GM23338 (cell line): ENCODE measurements around the gene CEP131. TPM values are rescaled to one million over a fixed set of nuclear protein-coding genes. Genes with fewer than 3 reads are reported as not detected.

Source experiments
- ATAC-seq: fragments of 200-7000 bp; cut with Tn5 transposase; 3 replicates; pipeline ENCODE4 v1.9.1; 2020
- DNase-seq: peaks from one replicate; pipeline ENCODE4 v3.0.0-alpha.2; 2015; ENCODE audit warnings: low spot score
- H2AFZ ChIP-seq: fragments of 200-600 bp; sonication (generic); 2 replicates; pipeline ENCODE4 v1.8.0; 2016; ENCODE audit warnings: antibody characterized with exemption, mild to moderate bottlenecking, moderate library complexity
- H3F3A ChIP-seq: fragments of 200-600 bp; sonication (generic); replicated peaks from 2 replicates; pipeline ENCODE4 v1.8.0; 2017; ENCODE audit warnings: antibody characterized with exemption, mixed run types, low read depth
- H3K27ac ChIP-seq: fragments of 200-600 bp; sonication (generic); 2 replicates; pipeline ENCODE4 v1.6.1; 2016; ENCODE audit warnings: low read depth
- H3K27me3 ChIP-seq: fragments of 200-600 bp; sonication (generic); 2 replicates; pipeline ENCODE4 v1.8.0; 2016; ENCODE audit warnings: mild to moderate bottlenecking, mixed run types, moderate library complexity; ENCODE audit not compliant: insufficient read depth
- H3K36me3 ChIP-seq: fragments of 200-600 bp; sonication (generic); 2 replicates; pipeline ENCODE4 v1.8.0; 2016; ENCODE audit warnings: mild to moderate bottlenecking; ENCODE audit not compliant: insufficient read depth
- H3K4me1 ChIP-seq: fragments of 200-600 bp; sonication (generic); 2 replicates; pipeline ENCODE4 v1.8.0; 2016; ENCODE audit warnings: mild to moderate bottlenecking, moderate library complexity; ENCODE audit not compliant: insufficient read depth
- H3K4me2 ChIP-seq: fragments of 200-600 bp; sonication (generic); 2 replicates; pipeline ENCODE4 v1.7.1; 2017; ENCODE audit warnings: mixed run types
- H3K4me3 ChIP-seq: fragments of 200-600 bp; sonication (generic); 2 replicates; pipeline ENCODE4 v1.6.1; 2016; ENCODE audit warnings: mixed run types
- H3K79me2 ChIP-seq: fragments of 200-600 bp; sonication (generic); replicated peaks from 2 replicates; pipeline ENCODE4 v1.8.0; 2017; ENCODE audit warnings: mild to moderate bottlenecking; ENCODE audit not compliant: insufficient read depth
- H3K9me2 ChIP-seq: fragments of 200-600 bp; sonication (generic); 2 replicates; pipeline ENCODE4 v1.8.0; 2017; ENCODE audit not compliant: insufficient read depth
- H4K20me1 ChIP-seq: fragments of 200-600 bp; sonication (generic); replicated peaks from 2 replicates; pipeline ENCODE4 v1.8.0; 2017; ENCODE audit warnings: mild to moderate bottlenecking; ENCODE audit not compliant: insufficient read depth
- H3K27ac Mint-ChIP-seq: 2 replicates; pipeline ENCODE4 v1.8.0; 2020; ENCODE audit warnings: inconsistent platforms, mild to moderate bottlenecking, moderate library complexity, mixed read lengths
- H3K27me3 Mint-ChIP-seq: 3 replicates; pipeline ENCODE4 v1.8.0; 2022; ENCODE audit warnings: low read depth, mild to moderate bottlenecking, moderate library complexity, mixed read lengths, inconsistent platforms; ENCODE audit not compliant: insufficient read depth, poor library complexity
- H3K36me3 Mint-ChIP-seq: 3 replicates; pipeline ENCODE4 v1.8.0; 2021; ENCODE audit warnings: low read depth, mild to moderate bottlenecking, inconsistent platforms, moderate library complexity, mixed read lengths
- H3K4me1 Mint-ChIP-seq: 3 replicates; pipeline ENCODE4 v1.8.0; 2020; ENCODE audit warnings: mild to moderate bottlenecking, inconsistent platforms, mixed read lengths
- H3K4me3 Mint-ChIP-seq: 3 replicates; pipeline ENCODE4 v1.8.0; 2021; ENCODE audit warnings: moderate library complexity, mild to moderate bottlenecking, inconsistent platforms, mixed read lengths
- H3K9me3 Mint-ChIP-seq: 3 replicates; pipeline ENCODE4 v1.8.0; 2020; ENCODE audit warnings: moderate library complexity, mild to moderate bottlenecking, inconsistent platforms, mixed read lengths
- CREB1 ChIP-seq: fragments of 250-450 bp; sonication (Bioruptor Pico); IDR thresholded peaks from 2 replicates; pipeline ENCODE4 v1.5.0; 2020; ENCODE audit warnings: low read depth, mild to moderate bottlenecking, moderate library complexity
- CTCF ChIP-seq, 2 experiments: fragments of 200-600 bp in 1 of 2; sonication (generic) in 1 of 2; conservative IDR thresholded peaks; 2 replicates each; pipeline versions ENCODE4 v1.5.1 to v1.6.1; 2016 to 2017; ENCODE audit warnings: antibody characterized with exemption in 2 of 2, low read depth in 2 of 2, mild to moderate bottlenecking in 2 of 2, moderate library complexity in 1 of 2
- EZH2 ChIP-seq: fragments of 200-600 bp; sonication (generic); IDR thresholded peaks from one replicate; pipeline ENCODE4 v1.8.0; 2017; ENCODE audit warnings: antibody characterized with exemption, mild to moderate bottlenecking, low read depth; ENCODE audit not compliant: unreplicated experiment
- EZH2phosphoT487 ChIP-seq: fragments of 200-600 bp; sonication (generic); IDR thresholded peaks from one replicate; pipeline ENCODE4 v1.8.1; 2018; ENCODE audit warnings: antibody characterized with exemption; ENCODE audit not compliant: unreplicated experiment
- JUNB ChIP-seq: IDR thresholded peaks from one replicate; pipeline ENCODE4 v1.6.1; 2016; ENCODE audit warnings: antibody characterized with exemption; ENCODE audit not compliant: unreplicated experiment
- NANOG ChIP-seq: IDR thresholded peaks from 2 replicates; pipeline ENCODE4 v1.6.1; 2016; ENCODE audit warnings: antibody characterized with exemption, borderline replicate concordance
- POLR2AphosphoS5 ChIP-seq: IDR thresholded peaks from 2 replicates; pipeline ENCODE4 v1.6.1; 2016; ENCODE audit warnings: antibody characterized with exemption, low read depth
- REST ChIP-seq: IDR thresholded peaks from one replicate; pipeline ENCODE4 v1.6.1; 2018; ENCODE audit warnings: antibody characterized with exemption; ENCODE audit not compliant: unreplicated experiment
- polyA plus RNA-seq: library from polyadenylated mRNA; unstranded; fragments of >200 nt; fragmentation: Nextera tagmentation; extraction: Ambion mirVana; gene quantifications from 2 replicates; pipeline ENCODE4 v1.2.1, GENCODE V29; 2016
- total RNA-seq: library from RNA; depleted of rRNA; stranded (reverse); fragments of >200 nt; shearing (Covaris generic); gene quantifications from 2 replicates; pipeline ENCODE4 v1.2.3, GENCODE V29; 2014

Gene CEP131
- total and polyA plus RNA-seq, 2 experiments from 2014 or later, result 26.8 to 35.5 TPM

GRCh38 chr17:81165246-81166032, 57.3 kb downstream of the CEP131 start, which contains the start of gene PVALEF:
PVALEF (plus strand) TSS chr17:81165507; CDS start chr17:81181227, 15,720 bp downstream.
- Mint-ChIP-seq H3K4me3 (peak within 1 kb of the TSS; percentile 65), H3K36me3 (no peaks in the 10 kb centered on the region), H3K27ac (no peak within 1 kb of the TSS; the same call in 1 of the 2 replicates), H3K4me1 (peaks cover 2% of the 10 kb centered on the region; the same call in 1 of the 3 replicates), H3K9me3 (no peaks in the 10 kb centered on the region), H3K27me3 (peaks cover 6% of the 10 kb centered on the region)
- TF ChIP-seq JUNB, result no peak
- no peak for TF ChIP-seq POLR2AphosphoS5
- TF ChIP-seq EZH2, result no peak
- TF ChIP-seq REST, result no peak
- no peak for TF ChIP-seq CREB1
- Histone ChIP-seq H3K4me1 (no peaks in the 10 kb centered on the region), H3K4me2 (peak within 1 kb of the TSS; percentile 77), H3K79me2 (no peaks in the 10 kb centered on the region), H3K27ac (no peak within 1 kb of the TSS), H4K20me1 (no peaks in the 10 kb centered on the region), H3K9me2 (no peaks in the 10 kb centered on the region), H3K27me3 (no peaks in the 10 kb centered on the region), H3K4me3 (peak within 1 kb of the TSS; percentile 55), H3F3A (0 out of 2 replicates have a peak, but pooled peaks cover 8% of the 10 kb centered on the region), H3K36me3 (no peaks in the 10 kb centered on the region), H2AFZ (peak within 1 kb of the TSS; percentile 89; the same call in 1 of the 2 replicates)
- DNase-seq (peak; percentile 72), ATAC-seq (peak; percentile 61)

- Histone ChIP-seq H3K9me2 (no peaks in the 10 kb centered on the region), H3K79me2 (no peaks in the 10 kb centered on the region), H3K4me1 (no peaks in the 10 kb centered on the region), H3K36me3 (no peaks in the 10 kb centered on the region), H3K27ac (no peak overlapping the region), H3K4me2 (no peak overlapping the region; the same call in 1 of the 2 replicates), H3K4me3 (no peak overlapping the region), H4K20me1 (no peaks in the 10 kb centered on the region), H2AFZ (no peak overlapping the region), H3K27me3 (no peaks in the 10 kb centered on the region), H3F3A (0 out of 2 replicates have a peak, but pooled peaks cover 2% of the 10 kb centered on the region)
- ATAC-seq (peak; percentile 4; the same call in 1 of the 3 replicates), DNase-seq (no peak)
- Mint-ChIP-seq H3K4me3 (peak overlapping the region; percentile 17; the same call in 1 of the 3 replicates), H3K36me3 (no peaks in the 10 kb centered on the region), H3K4me1 (peaks cover 2% of the 10 kb centered on the region; the same call in 1 of the 3 replicates), H3K9me3 (no peaks in the 10 kb centered on the region), H3K27me3 (peaks cover 6% of the 10 kb centered on the region), H3K27ac (no peak overlapping the region; the same call in 1 of the 2 replicates)
- no peak for TF ChIP-seq POLR2AphosphoS5
- TF ChIP-seq JUNB, result no peak
- no peak for TF ChIP-seq CTCF (conservative IDR thresholded peaks at IDR 0.05; ENCODE audit: low read depth in 2 of 2)
- TF ChIP-seq NANOG, result no peak
- TF ChIP-seq EZH2phosphoT487, result no peak
These were observed 58.2 kb downstream of the CEP131 start for GRCh38 chr17:81164371-81165245.
